Mucosa of descending colon (tissue), 3 donors: ENCODE results near the gene LRRK1. TPM values are rescaled to one million over a fixed set of nuclear protein-coding genes. Genes with fewer than 3 reads are reported as not detected.

Experiments used
- ATAC-seq: fragments of 200-7000 bp; cut with Tn5 transposase; one replicate; pipeline ENCODE4 v1.9.1; 2020; ENCODE audit warnings: mild to moderate bottlenecking, moderate library complexity
- DNase-seq, 3 donors: peaks; one replicate each; pipeline ENCODE4 v3.0.0-alpha.2; 2020
- H3K36me3 ChIP-seq: fragments of 200-600 bp; one replicate; pipeline ENCODE4 v1.8.0; 2021; ENCODE audit warnings: low read depth, mild to moderate bottlenecking
- H3K4me1 ChIP-seq: fragments of 200-600 bp; one replicate; pipeline ENCODE4 v1.8.0; 2021; ENCODE audit warnings: low read depth, mild to moderate bottlenecking
- H3K4me3 ChIP-seq: fragments of 200-600 bp; one replicate; pipeline ENCODE4 v1.8.0; 2021; ENCODE audit warnings: mild to moderate bottlenecking
- H3K9me3 ChIP-seq: fragments of 200-600 bp; one replicate; pipeline ENCODE4 v1.8.0; 2021; ENCODE audit warnings: mild to moderate bottlenecking
- intact Hi-C, 2 donors: fragments of 100-400 bp; cut with DNase I in 1 of 2; cut with micrococcal nuclease in 1 of 2; formaldehyde crosslinking; loops; one replicate each; pipeline versions ENCODE4 v1.11.0 to v1.11.1; 2022; cut with DNase I, micrococcal nuclease
- total RNA-seq, 3 donors: library from RNA; stranded (reverse); fragmentation: NEBNext Ultra II Directional in 2 of 3; extraction: Animal tissue kit (Norgen Biotek cat#: 25700) in 2 of 3; gene quantifications; one replicate each; pipeline versions ENCODE4 v1.2.1 to v1.2.4, GENCODE V29; 2021 to 2023
- TF ChIP-seq, protein P1 (sequence below): fragments of 200-600 bp; IDR thresholded peaks from one replicate; pipeline ENCODE4 v1.8.0; 2022; ENCODE audit warnings: antibody characterized with exemption, mild to moderate bottlenecking
- donor health status: DM: no; HTN: no; CAD: no; lungs with moderate emphysema.
- donor health status: DM: no; HTN: no; CAD: no.
- donor health status: DM: no; HTN: yes; CAD: no.

LRRK1 gene
- total RNA-seq, 3 donors from 2014 or later: 43.7 to 60.1 (median 50.6) TPM

DNA sequence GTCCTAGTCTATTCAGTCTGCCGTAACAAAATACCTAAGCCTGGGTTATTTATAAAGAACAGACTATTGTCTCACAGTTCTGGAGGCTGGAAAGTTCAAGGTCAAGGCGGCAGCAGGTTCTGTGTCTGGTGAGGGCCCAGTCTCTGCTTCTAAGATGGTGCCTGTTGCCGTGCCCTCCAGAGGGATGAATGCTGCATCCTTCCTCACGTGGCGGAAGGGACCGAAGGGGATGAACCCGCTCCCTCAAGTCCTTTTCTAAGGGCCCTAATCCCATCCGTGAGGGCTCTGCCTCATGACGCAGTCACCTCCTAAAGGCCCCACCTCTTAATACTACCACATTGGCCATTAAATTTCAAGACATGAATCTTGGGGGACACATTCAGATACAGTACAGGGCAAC, 199.0 kb downstream of the LRRK1 start:
- TF ChIP-seq, protein P1, sequence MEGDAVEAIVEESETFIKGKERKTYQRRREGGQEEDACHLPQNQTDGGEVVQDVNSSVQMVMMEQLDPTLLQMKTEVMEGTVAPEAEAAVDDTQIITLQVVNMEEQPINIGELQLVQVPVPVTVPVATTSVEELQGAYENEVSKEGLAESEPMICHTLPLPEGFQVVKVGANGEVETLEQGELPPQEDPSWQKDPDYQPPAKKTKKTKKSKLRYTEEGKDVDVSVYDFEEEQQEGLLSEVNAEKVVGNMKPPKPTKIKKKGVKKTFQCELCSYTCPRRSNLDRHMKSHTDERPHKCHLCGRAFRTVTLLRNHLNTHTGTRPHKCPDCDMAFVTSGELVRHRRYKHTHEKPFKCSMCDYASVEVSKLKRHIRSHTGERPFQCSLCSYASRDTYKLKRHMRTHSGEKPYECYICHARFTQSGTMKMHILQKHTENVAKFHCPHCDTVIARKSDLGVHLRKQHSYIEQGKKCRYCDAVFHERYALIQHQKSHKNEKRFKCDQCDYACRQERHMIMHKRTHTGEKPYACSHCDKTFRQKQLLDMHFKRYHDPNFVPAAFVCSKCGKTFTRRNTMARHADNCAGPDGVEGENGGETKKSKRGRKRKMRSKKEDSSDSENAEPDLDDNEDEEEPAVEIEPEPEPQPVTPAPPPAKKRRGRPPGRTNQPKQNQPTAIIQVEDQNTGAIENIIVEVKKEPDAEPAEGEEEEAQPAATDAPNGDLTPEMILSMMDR: no peak
- Histone ChIP-seq H3K4me3 (no peak overlapping the region), H3K9me3 (no peaks in the 10 kb centered on the region), H3K36me3 (no peaks in the 10 kb centered on the region), H3K4me1 (peaks cover 8% of the 10 kb centered on the region)
- ATAC-seq: no peak
- DNase-seq: no peak
- intact Hi-C loops: no loop called here

DNA sequence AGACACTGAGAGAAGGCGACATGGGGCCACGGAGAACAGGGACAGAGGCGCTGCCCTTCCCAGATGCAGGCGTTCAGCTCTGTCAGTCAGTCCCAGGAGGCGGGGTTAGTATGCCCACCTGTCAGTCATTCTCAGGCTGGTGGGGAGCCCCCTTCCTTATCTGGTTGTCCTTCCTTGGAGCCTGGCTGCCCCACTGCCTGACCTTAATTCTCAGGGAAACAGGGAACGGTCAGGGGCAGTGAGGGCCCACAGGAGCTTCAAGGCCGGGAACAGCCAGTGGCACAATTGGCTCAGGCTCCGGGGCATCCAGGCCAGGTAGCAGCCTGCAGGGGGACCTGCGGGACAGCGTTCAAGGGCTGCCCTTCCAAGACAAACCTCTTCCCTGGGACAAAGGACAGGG, 199.5 kb downstream of the LRRK1 start:
- H3K36me3 ChIP-seq: no peaks in the 10 kb centered on the region
- ATAC-seq (no peak), DNase-seq (no peak)
- H3K4me1 ChIP-seq: peaks cover 8% of the 10 kb centered on the region
- H3K4me3 ChIP-seq: no peak overlapping the region
- H3K9me3 ChIP-seq: no peaks in the 10 kb centered on the region
- TF ChIP-seq, protein P1: no peak
- intact Hi-C loops: no loop called here

DNA sequence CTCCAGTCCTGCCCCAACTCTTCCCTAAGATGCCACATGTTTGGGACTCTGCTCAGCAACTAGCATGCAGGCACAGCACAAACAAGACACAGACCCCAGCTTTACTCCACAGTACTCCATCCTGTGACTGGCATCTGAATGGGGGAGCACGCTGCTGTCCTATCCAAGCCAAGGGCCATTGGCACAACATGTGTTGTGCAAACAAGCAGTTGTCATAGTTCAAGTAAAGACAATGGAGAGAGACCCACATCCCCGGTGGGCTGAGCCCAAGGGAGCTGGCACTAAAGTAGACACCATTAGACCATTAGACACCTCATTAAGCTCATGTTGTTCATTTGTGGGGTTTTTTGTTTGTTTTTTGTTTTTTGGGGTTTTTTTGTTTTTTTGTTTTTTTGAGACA, 200.0 kb downstream of the LRRK1 start:
- no peak overlapping the region for H3K4me3 ChIP-seq
- H3K36me3 ChIP-seq: no peaks in the 10 kb centered on the region
- peaks cover 8% of the 10 kb centered on the region for H3K4me1 ChIP-seq
- H3K9me3 ChIP-seq: no peaks in the 10 kb centered on the region
- DNase-seq (no peak), ATAC-seq (no peak)
- TF ChIP-seq, protein P1: no peak
- intact Hi-C loops: no loop called here

Other genes with a start within 250 kb of the LRRK1 start
- 10 to 100 TPM in 2 of 3 donors, 1 to 10 TPM in 1; 4.7 to 18.0 (median 12.9) TPM for gene ALDH1A3, start 39.5 kb upstream of the LRRK1 start, total RNA-seq